Activated T-helper 17 cell treated with anti-CD3 and anti-CD28 coated beads, Interleukin-2, amount 50 U/mL, for 72 hours (primary cell): ENCODE data around the gene C1QTNF8. TPM values are rescaled to one million over a fixed set of nuclear protein-coding genes. Genes with fewer than 3 reads are reported as not detected.

Experiments
- total RNA-seq, 2 donors: library from RNA; stranded (reverse); gene quantifications; one replicate each; pipeline ENCODE4 v1.2.3, GENCODE V29; 2022

Gene C1QTNF8
- total RNA-seq, 2 donors from 2014 or later = not detected

Other genes starting within 250 kb of the C1QTNF8 start
- 10 to 100 TPM; 12.3 to 17.8 TPM for gene LMF1, start 125.3 kb downstream of the C1QTNF8 start, total RNA-seq
- 1 to 10 TPM in 1 of 2 donors, under 1 TPM in 1; 0.35 to 3.8 TPM for gene SOX8, start 114.5 kb downstream of the C1QTNF8 start, total RNA-seq
- not detected for gene SSTR5, start 23.5 kb downstream of the C1QTNF8 start, total RNA-seq
- 1 to 10 TPM; 1.4 to 1.9 TPM for gene CACNA1H, start 56.9 kb upstream of the C1QTNF8 start, total RNA-seq
- gene TPSG1, start 129.0 kb upstream of the C1QTNF8 start, total RNA-seq = not detected
- gene TPSB2, start 133.9 kb upstream of the C1QTNF8 start, total RNA-seq = not detected
- under 1 TPM; 0.29 to 0.32 TPM for gene TPSAB1, start 144.5 kb upstream of the C1QTNF8 start, total RNA-seq
- not detected for gene TPSD1, start 159.8 kb upstream of the C1QTNF8 start, total RNA-seq
- 100 to 1,000 TPM; 204 to 206 TPM for gene UBE2I, start 213.4 kb upstream of the C1QTNF8 start, total RNA-seq
- 1 to 10 TPM in 1 of 2 donors, under 1 TPM in 1; 0.71 to 2.2 TPM for gene BAIAP3, start 237.4 kb upstream of the C1QTNF8 start, total RNA-seq